ENCODE measurements around the gene WNT7A. TPM values are rescaled to one million over a fixed set of nuclear protein-coding genes. Genes with fewer than 3 reads are reported as not detected.

WNT7A gene
- total RNA-seq, 6 donors from 2014 or later: 1.0 to 12.2 (median 6.8) TPM

GRCh38 chr3:13901935-13902584, 22.2 kb upstream of the WNT7A start:
- Histone ChIP-seq H3K36me3 (no peaks in the 10 kb centered on the region), H3K4me1 (no peaks in the 10 kb centered on the region), H3K9me3 (peaks cover 44 to 70% (median 65%) of the 10 kb centered on the region in 4 donors), H3K27ac (no peak overlapping the region), H3K27me3 (no peaks in the 10 kb centered on the region), H3K4me3 (no peak overlapping the region)
- TF ChIP-seq EP300 (IDR thresholded peaks at IDR 0.05) (no peak), CTCF (IDR thresholded peaks at IDR 0.05) (no peak), POLR2AphosphoS5 (IDR thresholded peaks at IDR 0.05) (no peak), POLR2A (IDR thresholded peaks at IDR 0.05) (no peak)
- DNase-seq (no peak), ATAC-seq (ENCODE audit: low FRiP score in 2 of 2) (no peak)
- WGBS, 2 donors: 57 to 79% methylated on average over 1 of the region's 1 CpG

- 69 to 88% methylated on average over 3 of the region's 3 CpGs for WGBS, 2 donors
- DNase-seq (no peak), ATAC-seq (ENCODE audit: low FRiP score in 2 of 2) (no peak)
- H3K9me3 ChIP-seq: peaks cover 19 to 35% (median 30%) of the 10 kb centered on the region in 4 donors
- H3K27me3 ChIP-seq: no peaks in the 10 kb centered on the region
- H3K27ac ChIP-seq: no peak overlapping the region
- no peak for TF ChIP-seq CTCF (IDR thresholded peaks at IDR 0.05)
- no peak for TF ChIP-seq POLR2A (IDR thresholded peaks at IDR 0.05)
- no peak for TF ChIP-seq POLR2AphosphoS5 (IDR thresholded peaks at IDR 0.05)
- TF ChIP-seq EP300 (IDR thresholded peaks at IDR 0.05): no peak
- H3K4me1 ChIP-seq: peaks cover 6 to 19% (median 14%) of the 10 kb centered on the region in 4 donors
- H3K4me3 ChIP-seq: no peak overlapping the region
- no peaks in the 10 kb centered on the region for H3K36me3 ChIP-seq
Observed at GRCh38 chr3:13898346-13898745, 18.5 kb upstream of the WNT7A start.

GRCh38 chr3:13896473-13897154, 16.7 kb upstream of the WNT7A start:
- H3K4me1 ChIP-seq: peaks cover 6 to 22% (median 15%) of the 10 kb centered on the region in 4 donors
- peaks cover 1 to 18% (median 13%) of the 10 kb centered on the region in 4 donors for H3K9me3 ChIP-seq
- H3K27me3 ChIP-seq: no peaks in the 10 kb centered on the region
- H3K27ac ChIP-seq: peak overlapping the region in 2 of 4 donors; percentile 83 to 86
- TF ChIP-seq CTCF (IDR thresholded peaks at IDR 0.05) (peak; percentile 42 to 79 (median 68)), POLR2AphosphoS5 (IDR thresholded peaks at IDR 0.05) (no peak), POLR2A (IDR thresholded peaks at IDR 0.05) (no peak)
- WGBS, 2 donors: 20 to 22% methylated on average over 12 of the region's 12 CpGs
- ATAC-seq (ENCODE audit: low FRiP score in 2 of 2) (peak; percentile 82 to 86), DNase-seq (peak in 1 of 2 donors; percentile 66)
- peak overlapping the region in 3 of 4 donors; percentile 53 to 65 (median 62) for H3K4me3 ChIP-seq
- no peaks in the 10 kb centered on the region for H3K36me3 ChIP-seq

- 3% methylated on average over 37 to 82 of the region's 86 CpGs for WGBS, 2 donors
- Histone ChIP-seq H3K27ac (peak overlapping the region; percentile 62 to 86 (median 76)), H3K9me3 (peaks cover 0 to 9% (median 5%) of the 10 kb centered on the region in 4 donors), H3K4me3 (peak overlapping the region; percentile 53 to 65 (median 62)), H3K36me3 (no peaks in the 10 kb centered on the region), H3K4me1 (peaks cover 14 to 30% (median 21%) of the 10 kb centered on the region in 4 donors), H3K27me3 (no peaks in the 10 kb centered on the region)
- ATAC-seq (ENCODE audit: low FRiP score in 2 of 2) (peak; percentile 99), DNase-seq (peak; percentile 94 to 97)
- TF ChIP-seq CTCF (IDR thresholded peaks at IDR 0.05): peak in 1 of 6 experiments; percentile 5
- peak in 3 of 4 donors; percentile 56 to 77 (median 67) for TF ChIP-seq POLR2A (IDR thresholded peaks at IDR 0.05)
- peak; percentile 31 to 73 for TF ChIP-seq POLR2AphosphoS5 (IDR thresholded peaks at IDR 0.05)
- TF ChIP-seq EP300 (IDR thresholded peaks at IDR 0.05): no peak
Observed at GRCh38 chr3:13895155-13896105, 15.6 kb upstream of the WNT7A start.

Measured in upper lobe of left lung (tissue), 6 donors.